GM21529 (cell line): ENCODE measurements around the gene BCR.

Experiments used
- ATAC-seq: cut with Tn5 transposase; IDR thresholded peaks from one replicate; pipeline ENCODE4 v1.9.1; 2021; ENCODE audit not compliant: unreplicated experiment

The BCR gene

GRCh38 chr22:23215294-23216241, 35.3 kb downstream of the BCR start:
- ATAC-seq, result no peak

- ATAC-seq, result no peak
These were observed 36.3 kb downstream of the BCR start for GRCh38 chr22:23216461-23217170.

GRCh38 chr22:23217171-23218052, 37.1 kb downstream of the BCR start:
- no peak for ATAC-seq

- ATAC-seq, result no peak
These were observed 38.0 kb downstream of the BCR start for GRCh38 chr22:23218053-23218866.

GRCh38 chr22:23218867-23219251, 38.5 kb downstream of the BCR start:
- ATAC-seq, result no peak

- no peak for ATAC-seq
These were observed 39.0 kb downstream of the BCR start for GRCh38 chr22:23219317-23219716.

- peak; percentile 69 for ATAC-seq
These were observed 39.6 kb downstream of the BCR start for GRCh38 chr22:23219822-23220484.

GRCh38 chr22:23220485-23221350, 40.4 kb downstream of the BCR start:
- peak; percentile 69 for ATAC-seq

- ATAC-seq, result no peak
These were observed 41.1 kb downstream of the BCR start for GRCh38 chr22:23221351-23221804.

GRCh38 chr22:23222033-23222792, 41.9 kb downstream of the BCR start:
- ATAC-seq, result no peak

GRCh38 chr22:23222793-23223568, 42.7 kb downstream of the BCR start:
- ATAC-seq, result no peak

- ATAC-seq, result no peak
These were observed 43.4 kb downstream of the BCR start for GRCh38 chr22:23223569-23224317.

GRCh38 chr22:23224846-23225245, 44.5 kb downstream of the BCR start:
- no peak for ATAC-seq

GRCh38 chr22:23225337-23225723, 45.0 kb downstream of the BCR start:
- no peak for ATAC-seq

GRCh38 chr22:23225724-23226496, 45.6 kb downstream of the BCR start:
- no peak for ATAC-seq

GRCh38 chr22:23226497-23226850, 46.2 kb downstream of the BCR start:
- no peak for ATAC-seq
